ENCODE data around the gene MPG.
A peak's percentile ranks its signal among the peaks of the same experiment; 100 is the strongest.

Gene MPG

GRCh38 chr16:83060-83603, 5.1 kb downstream of the MPG start:
- Histone ChIP-seq H3K9ac (no peak overlapping the region), H3K4me1 (peaks cover 71% of the 10 kb centered on the region), H3K9me3 (no peaks in the 10 kb centered on the region), H3K27ac (peak overlapping the region; percentile 85; the same call in 1 of the 2 replicates), H3K4me3 (no peak overlapping the region), H3K4me2 (peak overlapping the region; percentile 86), H3K27me3 (no peaks in the 10 kb centered on the region), H3K36me3 (peaks cover 72% of the 10 kb centered on the region), H4K20me1 (peaks cover 29% of the 10 kb centered on the region)
- TF ChIP-seq Cebpa-rat (IDR thresholded peaks at IDR 0.05), result no peak

GRCh38 chr16:83781-84615, 6.0 kb downstream of the MPG start:
- Histone ChIP-seq H3K36me3 (peaks cover 81% of the 10 kb centered on the region), H3K9ac (peak overlapping the region; percentile 67; the same call in 1 of the 2 replicates), H3K4me2 (peak overlapping the region; percentile 86), H4K20me1 (peaks cover 35% of the 10 kb centered on the region), H3K9me3 (no peaks in the 10 kb centered on the region), H3K27ac (peak overlapping the region; percentile 85), H3K4me1 (peaks cover 66% of the 10 kb centered on the region), H3K4me3 (0 out of 2 replicates have a peak overlapping the region, but pooled peaks have one; percentile 10), H3K27me3 (no peaks in the 10 kb centered on the region)
- TF ChIP-seq Cebpa-rat (IDR thresholded peaks at IDR 0.05), result no peak

GRCh38 chr16:84718-85406, 6.8 kb downstream of the MPG start:
- peak overlapping the region; percentile 67; the same call in 1 of the 2 replicates for H3K9ac ChIP-seq
- peak overlapping the region; percentile 86 for H3K4me2 ChIP-seq
- no peaks in the 10 kb centered on the region for H3K27me3 ChIP-seq
- no peaks in the 10 kb centered on the region for H3K9me3 ChIP-seq
- peaks cover 57% of the 10 kb centered on the region for H3K4me1 ChIP-seq
- H4K20me1 ChIP-seq, result peaks cover 43% of the 10 kb centered on the region
- H3K36me3 ChIP-seq, result peaks cover 81% of the 10 kb centered on the region
- H3K27ac ChIP-seq, result peak overlapping the region; percentile 85
- H3K4me3 ChIP-seq, result peak overlapping the region; percentile 40; the same call in 1 of the 2 replicates
- TF ChIP-seq Cebpa-rat (IDR thresholded peaks at IDR 0.05), result no peak

- Histone ChIP-seq H3K9me3 (no peaks in the 10 kb centered on the region), H3K27ac (peak overlapping the region; percentile 85), H3K4me2 (peak overlapping the region; percentile 86), H3K4me1 (peaks cover 54% of the 10 kb centered on the region), H3K4me3 (peak overlapping the region; percentile 40; the same call in 1 of the 2 replicates), H3K9ac (peak overlapping the region; percentile 67; the same call in 1 of the 2 replicates), H3K27me3 (no peaks in the 10 kb centered on the region), H3K36me3 (peaks cover 81% of the 10 kb centered on the region), H4K20me1 (peaks cover 49% of the 10 kb centered on the region)
- no peak for TF ChIP-seq Cebpa-rat (IDR thresholded peaks at IDR 0.05)
Observed at GRCh38 chr16:85407-85782, 7.4 kb downstream of the MPG start.

GRCh38 chr16:85865-86264, 7.8 kb downstream of the MPG start:
- peaks cover 49% of the 10 kb centered on the region for H4K20me1 ChIP-seq
- peak overlapping the region; percentile 85 for H3K27ac ChIP-seq
- H3K9me3 ChIP-seq, result no peaks in the 10 kb centered on the region
- no peak for TF ChIP-seq Cebpa-rat (IDR thresholded peaks at IDR 0.05)
- H3K27me3 ChIP-seq, result no peaks in the 10 kb centered on the region
- peaks cover 54% of the 10 kb centered on the region for H3K4me1 ChIP-seq
- H3K4me2 ChIP-seq, result peak overlapping the region; percentile 86
- H3K4me3 ChIP-seq, result 0 out of 2 replicates have a peak overlapping the region, but pooled peaks have one; percentile 40
- peaks cover 80% of the 10 kb centered on the region for H3K36me3 ChIP-seq
- peak overlapping the region; percentile 67 for H3K9ac ChIP-seq

GRCh38 chr16:86483-86952, 8.5 kb downstream of the MPG start:
- no peak for TF ChIP-seq Cebpa-rat (IDR thresholded peaks at IDR 0.05)
- peak overlapping the region; percentile 86 for H3K4me2 ChIP-seq
- peaks cover 49% of the 10 kb centered on the region for H4K20me1 ChIP-seq
- H3K36me3 ChIP-seq, result peaks cover 80% of the 10 kb centered on the region
- peaks cover 56% of the 10 kb centered on the region for H3K4me1 ChIP-seq
- no peaks in the 10 kb centered on the region for H3K27me3 ChIP-seq
- peak overlapping the region; percentile 67 for H3K9ac ChIP-seq
- peak overlapping the region; percentile 85 for H3K27ac ChIP-seq
- H3K4me3 ChIP-seq, result no peak overlapping the region
- no peaks in the 10 kb centered on the region for H3K9me3 ChIP-seq

- Histone ChIP-seq H3K4me1 (peaks cover 52% of the 10 kb centered on the region), H3K27me3 (no peaks in the 10 kb centered on the region), H3K9me3 (no peaks in the 10 kb centered on the region), H3K4me2 (no peak overlapping the region), H3K4me3 (no peak overlapping the region), H3K9ac (no peak overlapping the region), H3K27ac (0 out of 2 replicates have a peak overlapping the region, but pooled peaks have one; percentile 6), H3K36me3 (peaks cover 81% of the 10 kb centered on the region), H4K20me1 (peaks cover 49% of the 10 kb centered on the region)
- no peak for TF ChIP-seq Cebpa-rat (IDR thresholded peaks at IDR 0.05)
Observed at GRCh38 chr16:88613-89012, 10.6 kb downstream of the MPG start.

GRCh38 chr16:89391-90302, 11.6 kb downstream of the MPG start:
- TF ChIP-seq Cebpa-rat (IDR thresholded peaks at IDR 0.05), result no peak
- Histone ChIP-seq H3K9ac (no peak overlapping the region), H4K20me1 (peaks cover 44% of the 10 kb centered on the region), H3K36me3 (peaks cover 88% of the 10 kb centered on the region), H3K27ac (peak overlapping the region; percentile 41; the same call in 1 of the 2 replicates), H3K4me1 (peaks cover 41% of the 10 kb centered on the region), H3K27me3 (no peaks in the 10 kb centered on the region), H3K9me3 (no peaks in the 10 kb centered on the region), H3K4me3 (no peak overlapping the region), H3K4me2 (no peak overlapping the region)

GRCh38 chr16:91484-91883, 13.5 kb downstream of the MPG start:
- peaks cover 27% of the 10 kb centered on the region for H4K20me1 ChIP-seq
- peaks cover 89% of the 10 kb centered on the region for H3K36me3 ChIP-seq
- H3K9me3 ChIP-seq, result no peaks in the 10 kb centered on the region
- no peak overlapping the region for H3K4me2 ChIP-seq
- H3K4me1 ChIP-seq, result peaks cover 23% of the 10 kb centered on the region
- no peak for TF ChIP-seq Cebpa-rat (IDR thresholded peaks at IDR 0.05)
- no peak overlapping the region for H3K9ac ChIP-seq
- H3K27ac ChIP-seq, result no peak overlapping the region
- no peak overlapping the region for H3K4me3 ChIP-seq
- H3K27me3 ChIP-seq, result no peaks in the 10 kb centered on the region

Measured in BLaER1 (cell line).